ENCODE data around the gene ST3GAL2.

GRCh38 chr16:70417661-70418060 lies 21.2 kb downstream of the ST3GAL2 start:
- no peak for TF ChIP-seq POLR2A (IDR thresholded peaks at IDR 0.05; ENCODE audit: extremely low read depth, insufficient read length)
- no peak for TF ChIP-seq CTCF (IDR thresholded peaks at IDR 0.05; ENCODE audit: low read depth, low read length)

Data from NB4 (cell line).